Inflammatory macrophage (primary cell): ENCODE results near the gene C19orf47.

Experiments used
- DNase-seq, 2 donors: peaks; one replicate each; pipeline ENCODE4 v3.0.0-alpha.2; 2020 to 2022

Gene C19orf47

DNA sequence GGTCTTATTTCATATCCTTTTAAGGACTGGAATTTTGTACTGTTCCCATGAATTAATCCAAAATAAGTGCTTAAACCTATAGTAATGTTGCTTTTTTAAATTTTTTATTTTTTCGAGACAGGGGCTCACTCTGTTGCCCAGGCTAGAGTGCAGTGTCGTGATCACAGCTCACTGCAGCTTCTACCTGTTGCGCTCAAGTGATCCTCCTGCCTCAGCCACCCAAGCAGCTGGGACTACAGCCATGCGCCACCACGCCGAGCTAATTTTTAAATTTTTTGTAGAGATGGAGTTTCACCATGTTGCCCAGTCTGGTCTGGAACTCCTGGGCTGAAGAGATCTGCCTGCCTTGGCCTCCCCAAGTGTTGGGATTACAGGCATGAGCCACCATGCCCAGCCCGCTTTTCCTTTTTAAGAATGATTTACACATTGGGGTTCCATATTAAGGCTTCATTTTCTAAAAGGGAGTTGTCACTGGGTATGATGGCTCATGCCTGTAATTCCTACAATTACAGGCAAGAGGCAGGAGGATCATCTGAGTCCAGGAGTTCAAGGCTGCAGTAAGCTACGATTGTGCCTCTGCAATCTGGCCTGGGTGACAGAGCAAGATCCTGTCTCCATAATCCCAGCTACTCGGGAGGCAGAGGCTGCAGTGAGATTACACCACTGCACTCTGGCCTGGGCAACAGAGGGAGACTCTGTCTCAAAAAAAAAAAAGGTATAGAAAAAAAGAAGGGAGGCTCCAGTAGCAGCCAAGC, 34.8 kb downstream of the C19orf47 start:
- DNase-seq, result no peak

GRCh38 chr19:40312533-40312932, 35.7 kb downstream of the C19orf47 start:
- no peak for DNase-seq

- DNase-seq, result no peak
Measured at GRCh38 chr19:40309666-40310065, 38.5 kb downstream of the C19orf47 start.

- DNase-seq, result peak; percentile 90 to 92
Measured at GRCh38 chr19:40305403-40305802, 42.8 kb downstream of the C19orf47 start.

DNA sequence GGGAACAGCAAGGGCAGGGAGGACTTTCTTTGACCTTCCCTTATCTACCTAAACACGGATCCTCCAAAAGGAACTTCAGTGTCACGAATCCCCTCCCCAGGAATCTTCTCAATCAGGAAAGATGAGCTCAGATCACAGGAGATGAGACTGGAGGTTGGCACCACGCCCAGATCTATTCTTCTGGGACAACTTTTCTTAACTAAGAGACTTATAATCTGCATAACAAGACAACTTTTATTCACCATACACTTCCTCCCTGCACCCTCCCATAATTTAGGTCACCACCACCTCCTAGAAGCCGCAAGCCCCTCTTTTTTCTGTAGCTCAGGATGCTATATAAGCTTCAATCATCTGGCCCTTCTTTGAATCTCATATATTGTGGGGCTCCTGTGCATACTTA, 43.9 kb downstream of the C19orf47 start:
- no peak for DNase-seq

GRCh38 chr19:40303765-40304164, 44.4 kb downstream of the C19orf47 start:
- no peak for DNase-seq

- DNase-seq, result no peak
Measured at GRCh38 chr19:40302224-40303011, 45.8 kb downstream of the C19orf47 start.

- DNase-seq, result no peak
Measured at GRCh38 chr19:40300668-40301067, 47.5 kb downstream of the C19orf47 start.

- DNase-seq, result no peak
Measured at GRCh38 chr19:40298026-40298425, 50.2 kb downstream of the C19orf47 start.

DNA sequence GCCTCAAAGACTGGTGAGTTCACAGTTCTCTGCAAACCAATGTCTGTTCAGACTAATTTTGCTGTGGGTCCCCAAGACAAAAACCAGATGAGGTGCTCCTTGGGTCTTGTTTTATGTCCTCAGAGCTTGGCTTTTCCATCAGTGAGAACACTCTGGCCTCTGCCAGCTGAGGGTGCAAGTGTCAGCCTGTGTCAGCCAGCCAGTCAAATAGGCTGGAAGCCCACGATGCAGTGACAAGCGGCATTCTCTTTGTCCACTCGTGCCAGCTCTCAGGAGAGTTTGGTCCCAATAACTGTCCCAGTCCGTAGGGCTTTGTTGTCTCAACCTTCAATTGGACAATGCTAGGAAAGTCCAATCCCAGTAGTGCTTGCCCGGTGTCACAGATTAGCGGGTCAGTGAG, 53.6 kb downstream of the C19orf47 start:
- no peak for DNase-seq

DNA sequence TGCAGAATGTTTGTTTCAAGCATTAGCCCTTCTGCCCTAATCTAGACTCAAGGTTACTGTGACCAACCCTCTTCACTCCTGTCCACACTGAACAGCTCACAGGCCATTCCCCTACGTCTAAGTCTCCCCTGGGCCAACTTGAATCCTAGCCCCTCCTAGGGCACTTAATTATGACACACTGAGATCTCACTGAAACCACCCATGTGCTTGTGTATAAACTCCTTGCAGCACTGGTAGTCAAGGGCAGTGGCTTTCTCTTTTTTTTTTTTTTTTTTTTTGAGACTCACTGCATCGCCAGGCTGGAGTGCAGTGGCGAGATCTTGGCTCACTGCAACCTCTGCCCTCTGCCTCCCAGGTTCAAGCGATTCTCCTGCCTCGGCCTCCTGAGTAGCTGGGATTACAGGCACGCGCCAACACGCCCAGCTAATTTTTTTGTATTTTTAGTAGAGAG, 61.2 kb downstream of the C19orf47 start:
- no peak for DNase-seq

- no peak for DNase-seq
Measured at GRCh38 chr19:40286235-40286970, 61.8 kb downstream of the C19orf47 start.

GRCh38 chr19:40285353-40286234, 62.6 kb downstream of the C19orf47 start:
- DNase-seq, result peak; percentile 99

DNA sequence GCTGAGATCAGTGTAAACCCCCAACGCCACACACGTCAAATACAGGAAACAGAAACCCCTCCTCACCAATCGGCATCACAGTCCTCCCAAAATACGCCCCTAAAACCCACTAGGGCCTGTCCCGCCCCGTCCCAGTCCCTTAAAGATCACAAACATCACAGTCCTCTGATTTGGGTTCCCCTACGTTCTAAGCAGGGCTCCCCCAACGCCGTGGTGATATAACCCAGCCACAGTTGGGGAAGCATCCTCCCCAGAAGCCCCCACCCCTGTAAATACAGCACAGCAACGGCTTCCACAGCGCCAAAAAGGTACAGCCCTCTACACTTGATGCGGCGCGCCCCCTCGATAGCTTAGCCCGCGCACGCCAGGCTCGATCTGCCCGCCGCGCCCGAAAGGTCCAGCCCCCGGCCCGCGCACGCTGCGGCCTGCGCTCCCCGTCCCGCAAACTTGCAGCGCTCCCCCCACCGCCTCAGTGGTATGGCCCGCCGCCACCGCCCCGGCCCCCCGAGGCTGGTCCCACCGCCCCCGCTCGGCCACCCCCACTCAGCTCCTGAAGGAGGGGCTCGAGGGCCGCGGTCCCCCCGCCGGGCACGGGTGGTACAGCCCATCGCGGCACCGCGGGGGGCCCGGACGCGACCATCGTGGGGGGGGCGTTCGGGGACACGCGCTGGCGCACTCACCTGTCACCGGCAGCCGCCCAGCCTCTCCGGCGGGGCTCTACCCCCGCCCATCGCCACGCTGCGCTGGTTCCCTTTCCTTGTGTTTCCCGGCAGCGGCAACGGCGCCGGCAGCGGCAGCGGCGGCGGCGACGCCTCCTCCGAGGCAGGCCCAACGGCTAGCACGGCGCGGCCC, 63.5 kb downstream of the C19orf47 start, which contains the start of gene AKT2:
TSS of gene AKT2 (minus strand) at position 845 of the 852 bp plus-strand sequence. CDS start 20,078 bp downstream, outside the sequence.
- peak in 1 of 2 donors; percentile 2 for DNase-seq

GRCh38 chr19:40284251-40284500, 64.0 kb downstream of the C19orf47 start:
- DNase-seq, result no peak

DNA sequence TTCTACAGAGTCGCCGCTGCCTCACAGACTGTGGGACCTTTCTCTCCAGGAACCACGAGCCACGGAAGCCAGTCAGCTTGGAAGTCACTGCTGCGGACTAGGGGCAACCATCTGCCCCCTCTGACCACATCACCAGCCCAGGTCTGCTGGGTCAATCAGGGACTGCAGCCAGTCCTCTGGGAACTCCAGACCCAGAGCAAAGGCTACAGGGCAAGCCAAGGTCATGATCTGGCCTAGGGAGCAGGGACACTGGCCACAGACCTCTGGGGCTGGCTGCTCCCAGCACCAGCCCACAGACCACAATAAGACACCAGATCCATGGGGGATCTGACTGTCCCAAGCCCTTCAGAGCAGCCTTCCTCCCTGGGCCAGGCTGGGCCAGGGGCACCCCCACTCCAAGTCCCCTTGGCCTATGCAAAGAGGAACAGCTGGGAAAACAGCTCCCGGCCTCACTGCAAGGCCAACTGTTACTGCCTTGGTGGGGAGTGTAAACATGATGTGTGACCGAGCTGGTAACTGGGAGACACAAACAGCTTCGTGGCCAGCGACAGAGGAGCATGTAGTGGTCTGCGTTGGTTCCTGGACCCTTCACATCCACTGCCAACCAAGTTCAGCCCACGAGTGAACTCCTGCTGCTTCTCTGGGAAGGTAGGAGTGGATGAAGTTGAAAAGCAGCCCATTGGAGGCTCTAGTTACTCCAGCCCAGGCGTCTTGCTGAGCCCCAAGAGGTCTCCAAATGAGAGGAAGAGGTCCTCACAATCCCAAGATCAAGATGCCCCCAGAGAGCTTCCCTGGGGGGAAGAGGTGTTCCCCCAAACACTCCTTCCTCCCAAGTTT, 64.6 kb downstream of the C19orf47 start:
- no peak for DNase-seq

GRCh38 chr19:40282920-40283319, 65.3 kb downstream of the C19orf47 start:
- no peak for DNase-seq

DNA sequence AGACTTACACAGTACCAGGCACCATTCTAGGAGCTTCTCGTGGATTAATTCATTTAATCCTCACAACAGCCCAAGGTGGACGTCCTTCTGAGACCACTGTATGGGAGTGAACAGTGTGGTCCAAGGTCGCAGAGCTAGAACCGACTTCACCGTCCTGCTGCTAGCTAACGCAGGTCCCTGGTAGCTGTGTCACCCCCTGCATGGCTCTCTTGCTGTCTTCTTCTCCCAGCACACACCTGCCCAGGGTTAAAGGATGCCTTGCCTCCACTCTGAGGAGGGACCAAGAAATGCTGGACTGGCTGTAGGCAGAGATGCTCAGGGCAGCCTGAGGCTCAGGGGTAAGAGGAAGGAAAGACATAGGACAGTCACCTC, 66.0 kb downstream of the C19orf47 start:
- no peak for DNase-seq

DNA sequence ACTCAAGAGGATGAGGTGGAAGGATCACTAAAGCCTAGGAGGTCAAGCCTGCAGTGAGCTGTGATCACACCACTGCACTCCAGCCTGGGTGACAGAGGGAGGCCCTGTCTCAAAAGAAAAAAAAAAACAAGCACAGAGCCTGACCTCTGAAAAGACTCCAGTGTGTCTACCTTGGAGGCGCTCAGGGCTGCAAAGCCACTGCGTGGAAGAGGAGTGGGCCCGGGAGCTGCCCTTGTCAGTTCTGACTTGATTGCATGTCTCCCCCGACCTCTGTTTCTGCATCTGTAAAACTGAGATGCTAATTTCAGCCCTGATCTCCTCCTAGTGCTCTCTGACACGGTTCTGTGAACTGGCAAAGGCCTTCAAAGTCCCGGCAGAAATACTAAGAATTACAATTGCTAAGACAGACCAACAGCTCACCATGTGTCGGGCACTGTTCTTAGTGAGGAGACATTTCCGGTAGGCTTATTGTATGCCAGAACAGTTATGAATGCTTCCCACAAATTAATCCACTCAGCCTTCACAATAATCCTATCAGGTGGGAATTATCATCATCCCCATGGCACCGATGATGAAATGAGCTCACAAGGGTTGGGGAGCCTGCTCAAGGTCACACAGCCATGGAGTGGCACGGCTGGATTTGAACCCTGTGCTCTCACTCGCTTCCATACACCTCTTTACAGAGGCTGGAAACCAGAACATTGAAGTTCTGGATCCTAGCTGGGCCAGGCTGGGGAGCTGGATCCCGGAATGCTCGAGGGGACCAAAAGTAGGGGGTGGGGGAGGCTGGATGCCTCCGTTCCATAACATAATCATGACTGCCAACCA, 66.6 kb downstream of the C19orf47 start:
- no peak for DNase-seq
